Central memory CD4-positive, alpha-beta T cell (primary cell): ENCODE measurements around the gene GALC.
A peak's percentile ranks its signal among the peaks of the same experiment; 100 is the strongest.
"Not testable (repeated sequence)": the region's sequence is repeated elsewhere in the genome, so short reads cannot be mapped to it uniquely, and the experiment has no call there.

Experiments used
- DNase-seq: peaks from one replicate; pipeline ENCODE4 v3.0.0; 2022
- total RNA-seq, 3 experiments: gene quantifications; one replicate each; lab custom pipeline; 2026; lab: John Stamatoyannopoulos, UW

The GALC gene
- 11.9 to 32.0 (median 28.4) reads per million in 3 experiments for total RNA-seq

DNA sequence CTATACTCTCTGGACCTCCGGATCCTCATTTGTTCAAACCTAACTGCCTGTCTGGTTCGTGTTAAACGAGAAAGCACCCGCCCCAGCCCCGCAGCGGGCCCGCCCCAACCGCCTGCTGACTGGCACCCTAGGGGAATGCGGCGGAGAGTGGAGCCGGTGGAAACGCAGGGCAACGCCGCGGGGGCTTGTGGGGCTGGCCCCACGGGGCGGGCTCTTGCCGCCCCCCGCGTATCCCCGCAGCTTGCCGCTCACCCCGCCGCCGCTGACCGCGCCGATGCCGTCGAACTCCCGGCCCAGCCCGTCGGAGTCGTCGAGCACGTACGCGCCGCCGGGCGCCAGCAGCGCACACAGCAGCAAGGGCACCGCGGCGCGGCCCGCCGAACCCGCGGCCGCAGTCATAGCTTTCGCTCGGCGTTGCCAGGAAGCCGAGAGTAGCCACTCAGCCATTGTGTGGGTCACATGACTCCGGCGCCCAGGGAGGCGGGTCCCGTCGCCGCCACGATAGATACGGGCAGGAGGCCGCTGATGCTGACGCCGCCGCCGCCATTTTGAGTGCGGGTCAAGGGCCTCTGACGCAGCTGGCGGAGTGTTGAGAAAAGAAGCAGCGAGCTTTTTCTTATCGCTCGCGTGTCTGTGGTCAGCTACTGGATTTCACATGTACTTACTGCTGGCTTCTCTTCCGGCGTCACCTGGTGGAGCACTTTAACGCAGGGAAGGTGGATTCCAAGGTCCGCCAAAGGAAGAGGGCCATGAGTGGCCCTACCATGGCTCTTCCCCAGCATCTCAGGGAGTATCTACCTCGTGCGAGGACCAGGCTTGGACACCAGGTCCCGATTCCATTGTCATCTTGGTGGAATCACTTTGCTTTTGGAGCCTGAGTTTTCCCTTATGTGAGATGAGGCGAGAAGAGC, at the start of gene GALC:
GALC (minus strand) TSS at position 465 of the 911 bp plus-strand sequence; CDS start at position 447, 18 bp downstream.
- peak; percentile 96 for DNase-seq

DNA sequence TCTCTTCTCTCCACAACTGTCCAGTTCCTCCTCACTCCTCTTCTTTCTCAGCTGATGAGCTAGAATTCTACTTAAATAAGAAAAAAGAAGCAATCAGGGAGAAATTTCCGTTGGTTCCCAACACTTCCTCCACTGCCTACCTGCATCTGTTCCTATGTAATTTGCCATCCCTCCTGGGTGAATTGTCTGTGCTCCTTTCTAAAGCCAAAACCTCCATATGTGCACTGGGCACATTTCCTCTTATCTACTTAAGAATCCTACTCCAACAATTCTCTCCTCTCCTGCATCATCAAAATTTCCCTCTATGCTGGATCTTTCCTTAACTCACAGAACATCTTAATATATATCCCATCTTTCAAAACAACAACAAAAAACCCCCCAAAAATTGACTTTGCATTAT, 47.2 kb upstream of the GALC start:
- DNase-seq, result no peak

- DNase-seq, result no peak
Observed at GRCh38 chr14:88039197-88039596, 46.2 kb upstream of the GALC start.

GRCh38 chr14:88037325-88037724, 44.3 kb upstream of the GALC start:
- DNase-seq, result no peak

DNA sequence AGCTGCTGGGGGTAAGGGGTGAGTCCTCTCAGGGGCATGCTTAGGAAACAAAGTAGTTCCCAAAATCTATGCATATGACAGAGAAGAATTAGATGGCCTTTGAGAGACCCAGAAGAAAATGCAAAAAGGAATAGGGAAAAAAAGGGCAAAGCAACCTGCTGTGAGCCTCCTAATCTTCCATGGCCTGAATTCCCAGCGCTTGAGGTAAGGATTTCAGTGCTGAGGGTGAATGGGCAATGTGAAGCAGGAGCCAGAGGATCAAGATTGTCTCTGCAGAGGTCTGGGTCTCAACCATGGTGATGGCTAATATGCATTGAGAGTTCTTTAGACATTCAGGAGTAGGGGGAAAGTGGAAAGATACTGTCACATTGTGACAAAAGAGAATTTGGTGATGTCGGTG, 43.4 kb upstream of the GALC start:
- DNase-seq, result no peak

- no peak for DNase-seq
Observed at GRCh38 chr14:88034076-88034475, 41.1 kb upstream of the GALC start.

DNA sequence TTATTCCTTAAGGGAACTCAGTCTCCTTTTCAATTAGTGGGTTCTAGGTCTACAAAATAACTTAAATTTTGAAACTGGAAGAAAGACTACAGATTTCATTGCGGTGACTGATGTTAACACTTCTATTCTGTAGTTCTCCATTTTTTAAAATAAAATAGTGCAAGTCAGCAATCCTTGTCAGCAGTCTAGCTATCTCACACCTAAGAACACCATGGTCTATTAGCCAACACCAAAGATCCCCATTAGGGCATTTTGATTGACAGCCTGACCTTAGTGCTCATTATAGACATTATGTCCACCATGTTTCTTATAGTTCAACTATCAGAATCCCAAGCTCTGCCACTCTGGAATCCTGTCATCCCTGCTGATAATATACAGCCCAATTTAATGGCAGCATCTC, 39.4 kb upstream of the GALC start:
- DNase-seq, result no peak

DNA sequence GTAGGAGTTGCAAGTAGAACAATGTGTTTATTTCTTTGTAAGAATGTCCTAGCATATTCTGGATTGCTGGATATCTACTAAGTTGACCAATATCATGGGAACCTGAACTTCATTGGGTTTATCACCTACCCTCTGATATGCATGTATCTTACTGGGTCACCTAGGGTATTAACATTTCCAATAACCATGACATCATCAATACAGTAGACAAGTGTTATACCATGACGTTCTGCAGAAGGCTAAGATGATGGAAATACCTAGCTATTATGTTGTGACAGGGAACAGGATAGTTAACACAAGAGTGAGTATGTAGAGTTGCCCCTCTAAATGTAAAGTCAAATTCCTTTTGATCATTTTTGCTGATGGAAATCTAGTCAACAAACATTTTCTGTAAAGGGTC, 37.9 kb upstream of the GALC start:
- DNase-seq, result no peak

DNA sequence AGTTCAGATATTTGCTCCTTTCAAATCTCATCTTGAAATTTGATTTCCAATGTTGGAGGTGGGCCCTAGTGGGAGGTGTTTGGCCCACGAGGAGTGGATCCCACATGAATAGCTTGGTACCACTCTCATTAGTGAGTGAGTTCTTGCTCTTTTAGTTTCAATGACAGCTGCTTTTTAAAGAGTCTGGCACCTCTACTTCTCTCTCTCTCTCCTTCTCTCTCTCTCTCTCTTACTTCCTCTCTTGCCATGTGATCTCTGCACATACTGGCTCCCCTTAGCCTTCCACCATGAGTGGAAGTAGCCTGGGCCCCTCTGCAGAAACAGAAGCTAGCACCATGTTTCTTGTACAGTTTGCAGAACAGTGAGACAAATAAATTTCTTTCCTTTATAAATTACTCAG, 37.1 kb upstream of the GALC start:
- no peak for DNase-seq

- no peak for DNase-seq
Observed at GRCh38 chr14:88029500-88029899, 36.5 kb upstream of the GALC start.

- peak; percentile 31 for DNase-seq
Observed at GRCh38 chr14:88026890-88027289, 33.9 kb upstream of the GALC start.

DNA sequence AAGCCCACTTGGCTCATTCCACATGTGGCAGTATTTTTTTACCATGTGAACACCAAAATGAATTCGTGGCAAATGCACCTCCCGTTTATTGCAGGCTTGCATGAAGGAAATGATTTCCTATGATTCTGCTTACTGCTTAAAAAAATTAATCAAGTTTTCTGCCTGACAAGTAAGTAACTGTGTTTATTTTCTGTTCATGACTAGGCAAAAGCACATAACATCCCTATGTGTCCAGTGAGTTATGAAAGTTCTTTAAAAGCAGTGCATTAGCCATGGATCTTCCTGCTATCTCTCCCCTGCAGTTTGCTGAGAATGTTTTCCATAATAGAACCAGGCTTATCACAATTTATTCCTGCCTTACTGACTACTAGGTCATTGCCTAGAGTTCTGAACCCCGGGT, 32.3 kb upstream of the GALC start:
- DNase-seq, result no peak

DNA sequence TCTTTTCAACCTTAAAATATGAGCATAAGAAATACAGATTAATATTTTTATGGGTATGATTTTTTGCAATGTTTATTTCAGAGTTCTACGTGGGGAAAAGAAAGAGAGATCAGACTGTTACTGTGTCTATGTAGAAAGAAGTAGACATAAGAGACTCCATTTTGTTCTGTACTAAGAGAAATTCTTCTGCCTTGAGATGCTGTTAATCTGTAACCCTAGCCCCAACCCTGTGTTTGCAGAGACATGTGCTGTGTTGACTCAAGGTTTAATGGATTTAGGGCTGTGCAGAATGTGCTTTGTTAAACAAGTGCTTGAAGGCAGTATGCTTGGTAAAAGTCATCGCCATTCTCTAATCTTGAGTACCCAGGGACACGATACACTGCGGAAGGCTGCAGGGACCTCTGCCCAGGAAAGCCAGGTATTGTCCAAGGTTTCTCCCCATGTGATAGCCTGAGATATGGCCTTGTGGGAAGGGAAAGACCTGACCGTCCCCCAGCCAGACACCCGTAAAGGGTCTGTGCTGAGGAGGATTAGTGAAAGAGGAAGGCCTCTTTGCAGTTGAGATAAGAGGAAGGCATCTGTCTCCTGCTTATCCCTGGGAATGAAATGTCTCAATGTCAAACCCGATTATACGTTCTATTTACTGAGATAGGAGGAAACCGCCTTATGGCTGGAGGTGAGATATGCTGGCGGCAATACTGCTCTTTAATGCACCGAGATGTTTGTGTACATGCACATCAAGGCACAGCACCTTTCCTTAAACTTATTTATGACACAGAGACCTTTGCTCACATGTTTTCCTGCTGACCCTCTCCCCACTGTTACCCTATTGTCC, 31.5 kb upstream of the GALC start:
- not testable (repeated sequence) for DNase-seq

DNA sequence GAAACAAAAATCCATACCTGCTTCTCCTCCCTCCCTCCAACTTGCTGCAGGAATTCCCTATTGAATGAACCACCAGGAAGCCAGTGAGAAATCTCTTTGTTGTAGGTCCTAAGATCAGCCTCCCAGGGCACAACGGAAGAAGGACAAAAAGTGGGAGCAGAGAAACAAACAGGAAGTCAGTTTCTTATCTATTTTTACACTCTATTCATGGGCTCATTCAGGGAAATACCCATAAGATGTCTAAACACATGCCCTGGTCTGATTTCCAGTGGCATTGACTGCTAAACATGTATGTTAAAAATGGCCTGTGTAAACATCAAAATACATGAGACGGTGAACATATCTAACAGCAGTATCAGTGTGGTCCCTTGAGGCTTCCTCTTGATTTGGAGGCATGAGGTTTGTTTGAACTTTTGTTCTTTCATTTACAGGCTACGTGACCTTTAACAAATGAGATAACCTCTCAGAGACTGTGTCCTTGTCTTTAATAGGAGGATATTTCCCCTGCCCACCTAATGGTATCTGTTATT, 30.7 kb upstream of the GALC start:
- peak; percentile 22 for DNase-seq

DNA sequence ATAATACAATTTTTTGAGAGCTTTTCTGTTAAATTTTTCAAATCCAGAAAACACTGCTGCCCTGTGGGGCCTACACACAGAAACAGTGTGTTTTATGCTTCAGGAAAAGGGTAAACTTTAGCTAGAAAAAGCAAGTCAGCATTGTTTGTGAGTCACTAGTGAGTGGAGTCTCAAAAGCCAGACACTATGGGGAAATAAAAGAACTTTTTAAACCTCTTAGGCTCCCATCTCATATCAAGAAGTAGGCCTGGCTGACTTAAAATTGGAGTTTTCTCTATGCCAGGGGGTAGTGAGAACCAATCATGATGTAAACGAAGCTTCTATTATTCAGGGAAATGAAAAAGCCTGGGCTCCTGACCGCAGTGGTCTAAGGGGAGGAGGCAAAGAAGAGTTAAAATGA, 24.6 kb upstream of the GALC start:
- no peak for DNase-seq

- DNase-seq, result no peak
Observed at GRCh38 chr14:88016768-88017167, 23.8 kb upstream of the GALC start.

GRCh38 chr14:88013750-88014349, 20.9 kb upstream of the GALC start:
- DNase-seq, result no peak

- DNase-seq, result no peak
Observed at GRCh38 chr14:88012495-88012894, 19.5 kb upstream of the GALC start.

GRCh38 chr14:88010331-88010730, 17.3 kb upstream of the GALC start:
- no peak for DNase-seq

- no peak for DNase-seq
Observed at GRCh38 chr14:88009486-88009885, 16.5 kb upstream of the GALC start.

- DNase-seq, result no peak
Observed at GRCh38 chr14:88008039-88008742, 15.2 kb upstream of the GALC start.

- DNase-seq, result no peak
Observed at GRCh38 chr14:88007608-88008007, 14.6 kb upstream of the GALC start.
